GM18870 (cell line): ENCODE results near the gene COL2A1.
A peak's percentile ranks its signal among the peaks of the same experiment; 100 is the strongest.
"Not testable (repeated sequence)": the region's sequence is repeated elsewhere in the genome, so short reads cannot be mapped to it uniquely, and the experiment has no call there.

Experiments used
- ATAC-seq: cut with Tn5 transposase; IDR thresholded peaks from one replicate; pipeline ENCODE4 v1.9.1; 2021; ENCODE audit warnings: moderate library complexity; ENCODE audit not compliant: unreplicated experiment

COL2A1 gene

GRCh38 chr12:47978598-47978873, 25.7 kb downstream of the COL2A1 start:
- no peak for ATAC-seq

- ATAC-seq, result no peak
Observed at GRCh38 chr12:47977772-47978597, 26.3 kb downstream of the COL2A1 start.

- ATAC-seq, result no peak
Observed at GRCh38 chr12:47977046-47977771, 27.1 kb downstream of the COL2A1 start.

GRCh38 chr12:47975816-47976215, 28.5 kb downstream of the COL2A1 start:
- no peak for ATAC-seq

GRCh38 chr12:47975036-47975620, 29.1 kb downstream of the COL2A1 start:
- no peak for ATAC-seq

- ATAC-seq, result no peak
Observed at GRCh38 chr12:47973870-47974269, 30.4 kb downstream of the COL2A1 start.

- ATAC-seq, result no peak
Observed at GRCh38 chr12:47972895-47973294, 31.4 kb downstream of the COL2A1 start.

GRCh38 chr12:47970843-47971242, 33.4 kb downstream of the COL2A1 start:
- ATAC-seq, result no peak

GRCh38 chr12:47969845-47970244, 34.4 kb downstream of the COL2A1 start:
- no peak for ATAC-seq

GRCh38 chr12:47967461-47968321, 36.6 kb downstream of the COL2A1 start:
- ATAC-seq, result no peak

GRCh38 chr12:47965581-47965980, 38.7 kb downstream of the COL2A1 start:
- ATAC-seq, result no peak

- ATAC-seq, result no peak
Observed at GRCh38 chr12:47964106-47964728, 40.1 kb downstream of the COL2A1 start.

- ATAC-seq, result peak; percentile 66
Observed at GRCh38 chr12:47963340-47964040, 40.8 kb downstream of the COL2A1 start, which contains the start of gene TMEM106C. TMEM106C (plus strand) TSS chr12:47963596; CDS start chr12:47964237, 641 bp downstream.

- no peak for ATAC-seq
Observed at GRCh38 chr12:47962198-47962597, 42.1 kb downstream of the COL2A1 start.

- not testable (repeated sequence) for ATAC-seq
Observed at GRCh38 chr12:47957671-47958070, 46.6 kb downstream of the COL2A1 start.

- no peak for ATAC-seq
Observed at GRCh38 chr12:47955059-47955458, 49.2 kb downstream of the COL2A1 start.

- ATAC-seq, result no peak
Observed at GRCh38 chr12:47954467-47955045, 49.7 kb downstream of the COL2A1 start.

GRCh38 chr12:47954058-47954457, 50.2 kb downstream of the COL2A1 start:
- ATAC-seq, result no peak

GRCh38 chr12:47950856-47951468, 53.3 kb downstream of the COL2A1 start:
- ATAC-seq, result no peak
